Measurements from ENCODE around the gene PGP. TPM values are rescaled to one million over a fixed set of nuclear protein-coding genes. Genes with fewer than 3 reads are reported as not detected.

Gene PGP
- total RNA-seq, 2 experiments from 2014 or later: 19.8 to 20.1 TPM

GRCh38 chr16:2235695-2236336, 21.2 kb upstream of the PGP start:
- no peak overlapping the region for H3K27ac Mint-ChIP-seq
- no peaks in the 10 kb centered on the region for H3K27me3 Mint-ChIP-seq
- peaks cover 23% of the 10 kb centered on the region for H3K36me3 Mint-ChIP-seq (ENCODE audit: low read depth)
- H3K4me3 Mint-ChIP-seq: no peak overlapping the region
- ATAC-seq (no peak), DNase-seq (no peak)
- CTCF ChIA-PET: interaction anchor here (0.8 kb wide), 1 partner anchor 193 kb away, joined by 3 read pairs; no protein-coding TSS in a partner anchor
- POLR2A ChIA-PET: interaction anchor here (1.0 to 3.5 kb wide), 5 partner anchors 9 to 81 kb away, joined by 3 to 16 read pairs (median 4); partner anchors contain the start of genes ECI1 and TRAF7
- intact Hi-C loops (cut with micrococcal nuclease): no loop called here
- no peak for TF ChIP-seq CTCF (IDR thresholded peaks at IDR 0.05)
- peaks cover 2% of the 10 kb centered on the region for H3K4me1 Mint-ChIP-seq (ENCODE audit: low read depth)
- no peaks in the 10 kb centered on the region for H3K9me3 Mint-ChIP-seq

- no peak for DNase-seq
- ChIA-PET CTCF (no interaction called here), POLR2A (interaction anchor here (2.7 to 3.5 kb wide), 2 partner anchors 9 to 16 kb away, joined by 9 to 16 read pairs; partner anchors contain the start of gene ECI1)
- ATAC-seq: no peak
- Mint-ChIP-seq H3K4me3 (no peak overlapping the region), H3K4me1 (ENCODE audit: low read depth) (peaks cover 2% of the 10 kb centered on the region), H3K36me3 (ENCODE audit: low read depth) (peaks cover 24% of the 10 kb centered on the region), H3K9me3 (no peaks in the 10 kb centered on the region), H3K27ac (no peak overlapping the region), H3K27me3 (no peaks in the 10 kb centered on the region)
- TF ChIP-seq CTCF (IDR thresholded peaks at IDR 0.05): no peak
- intact Hi-C loops (cut with micrococcal nuclease): no loop called here
Measured at GRCh38 chr16:2235234-2235651, 20.6 kb upstream of the PGP start.

GRCh38 chr16:2234813-2235170, 20.2 kb upstream of the PGP start:
- intact Hi-C loops (cut with micrococcal nuclease): no loop called here
- ATAC-seq (no peak), DNase-seq (no peak)
- Mint-ChIP-seq H3K4me3 (no peak overlapping the region), H3K9me3 (no peaks in the 10 kb centered on the region), H3K36me3 (ENCODE audit: low read depth) (peaks cover 26% of the 10 kb centered on the region), H3K27me3 (no peaks in the 10 kb centered on the region), H3K27ac (no peak overlapping the region), H3K4me1 (ENCODE audit: low read depth) (peaks cover 2% of the 10 kb centered on the region)
- ChIA-PET POLR2A (interaction anchor here (2.7 to 3.5 kb wide), 2 partner anchors 8 to 17 kb away, joined by 9 to 16 read pairs; partner anchors contain the start of gene ECI1), CTCF (no interaction called here)
- TF ChIP-seq CTCF (IDR thresholded peaks at IDR 0.05): no peak

DNA sequence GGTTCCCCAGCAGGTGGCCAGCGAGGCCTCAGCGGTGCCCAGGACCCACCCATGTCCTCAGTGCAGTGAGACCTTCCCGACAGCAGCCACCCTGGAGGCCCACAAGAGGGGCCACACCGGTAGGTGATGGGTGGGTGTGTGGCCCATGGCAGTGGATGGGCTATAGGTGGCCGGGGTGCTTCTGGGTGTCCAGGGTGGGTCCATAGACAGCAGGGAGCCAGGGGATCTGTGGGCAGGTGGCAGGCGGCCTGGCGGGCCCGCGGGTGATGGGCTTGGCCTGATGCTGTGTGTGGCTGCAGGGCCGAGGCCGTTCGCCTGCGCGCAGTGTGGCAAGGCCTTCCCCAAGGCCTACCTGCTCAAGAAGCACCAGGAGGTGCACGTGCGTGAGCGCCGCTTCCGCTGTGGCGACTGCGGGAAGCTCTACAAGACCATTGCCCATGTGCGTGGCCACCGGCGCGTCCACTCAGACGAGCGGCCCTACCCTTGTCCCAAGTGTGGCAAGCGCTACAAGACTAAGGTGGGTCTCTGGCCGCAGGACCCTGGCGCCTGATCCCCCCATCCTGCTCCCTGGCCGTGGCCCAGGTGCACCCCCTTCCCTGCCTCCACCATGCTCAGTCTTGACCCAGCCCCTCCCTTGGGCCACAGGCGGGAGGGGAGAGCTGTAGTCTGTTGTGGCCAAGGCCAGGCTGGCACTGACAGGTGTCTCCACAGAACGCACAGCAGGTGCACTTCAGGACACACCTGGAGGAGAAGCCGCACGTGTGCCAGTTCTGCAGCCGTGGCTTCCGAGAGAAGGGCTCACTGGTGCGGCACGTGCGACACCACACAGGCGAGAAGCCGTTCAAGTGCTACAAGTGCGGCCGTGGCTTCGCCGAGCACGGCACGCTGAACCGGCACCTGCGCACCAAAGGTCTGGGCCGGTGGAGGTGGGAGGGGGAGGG, 19.5 kb upstream of the PGP start:
- peaks cover 30% of the 10 kb centered on the region for H3K36me3 Mint-ChIP-seq (ENCODE audit: low read depth)
- ATAC-seq: no peak
- no peak for TF ChIP-seq CTCF (IDR thresholded peaks at IDR 0.05)
- peaks cover 2% of the 10 kb centered on the region for H3K4me1 Mint-ChIP-seq (ENCODE audit: low read depth)
- ChIA-PET CTCF (no interaction called here), POLR2A (interaction anchor here (1.3 to 2.7 kb wide), 2 partner anchors 8 to 10 kb away, joined by 4 to 9 read pairs; no protein-coding TSS in a partner anchor)
- intact Hi-C loops (cut with micrococcal nuclease): no loop called here
- H3K4me3 Mint-ChIP-seq: no peak overlapping the region
- H3K27ac Mint-ChIP-seq: no peak overlapping the region
- DNase-seq: no peak
- H3K9me3 Mint-ChIP-seq: no peaks in the 10 kb centered on the region
- no peaks in the 10 kb centered on the region for H3K27me3 Mint-ChIP-seq

Measured in activated CD8-positive, alpha-beta T cell treated with anti-CD3 and anti-CD28 coated beads for 36 hours (primary cell).